HL-60 (cell line): ENCODE results near the gene ANKRD13A.

ENCODE experiments used
- DNase-seq, 2 experiments: peaks; one replicate each; pipeline ENCODE4 v3.0.0-alpha.2; 2010 to 2020; ENCODE audit warnings: low read depth in 1 of 2, low spot score in 1 of 2
- H3K27ac ChIP-seq: fragments of 250-450 bp; sonication (Bioruptor Pico); replicated peaks from 2 replicates; pipeline ENCODE4 v1.5.1; 2020; ENCODE audit warnings: mild to moderate bottlenecking, moderate library complexity
- H3K27me3 ChIP-seq: fragments of 250-450 bp; sonication (Bioruptor Pico); 2 replicates; pipeline ENCODE4 v1.5.1; 2021; ENCODE audit warnings: mild to moderate bottlenecking, moderate library complexity; ENCODE audit not compliant: insufficient read depth, poor library complexity, severe bottlenecking
- H3K4me3 ChIP-seq: replicated peaks from 2 replicates; pipeline ENCODE4 v1.5.1; 2011; ENCODE audit warnings: mild to moderate bottlenecking, control low read depth, low read length; ENCODE audit not compliant: insufficient read depth
- CTCF ChIP-seq: IDR thresholded peaks from one replicate; pipeline ENCODE4 v1.5.1; 2011; ENCODE audit warnings: low read length, control low read depth, inconsistent platforms; ENCODE audit not compliant: insufficient read depth
- GABPA ChIP-seq: IDR thresholded peaks from 2 replicates; pipeline ENCODE4 v1.6.1; 2012; ENCODE audit warnings: low read depth
- POLR2AphosphoS5 ChIP-seq: IDR thresholded peaks from 2 replicates; pipeline ENCODE4 v1.6.1; 2012; ENCODE audit warnings: low read depth
- REST ChIP-seq: IDR thresholded peaks from 2 replicates; pipeline ENCODE4 v1.6.1; 2012; ENCODE audit warnings: low read depth; ENCODE audit not compliant: insufficient replicate concordance
- SPI1 ChIP-seq: IDR thresholded peaks from 2 replicates; pipeline ENCODE4 v1.6.1; 2012; ENCODE audit warnings: low read depth, mild to moderate bottlenecking, borderline replicate concordance

Gene ANKRD13A

GRCh38 chr12:109998241-109998903 lies 858 bp upstream of the ANKRD13A start:
- Histone ChIP-seq H3K27me3 (no peaks in the 10 kb centered on the region), H3K4me3 (0 out of 2 replicates have a peak overlapping the region, but pooled peaks have one; percentile 1), H3K27ac (peak overlapping the region; percentile 100)
- TF ChIP-seq POLR2AphosphoS5 (no peak), GABPA (no peak), REST (no peak), CTCF (no peak), SPI1 (no peak)
- DNase-seq: no peak

DNA sequence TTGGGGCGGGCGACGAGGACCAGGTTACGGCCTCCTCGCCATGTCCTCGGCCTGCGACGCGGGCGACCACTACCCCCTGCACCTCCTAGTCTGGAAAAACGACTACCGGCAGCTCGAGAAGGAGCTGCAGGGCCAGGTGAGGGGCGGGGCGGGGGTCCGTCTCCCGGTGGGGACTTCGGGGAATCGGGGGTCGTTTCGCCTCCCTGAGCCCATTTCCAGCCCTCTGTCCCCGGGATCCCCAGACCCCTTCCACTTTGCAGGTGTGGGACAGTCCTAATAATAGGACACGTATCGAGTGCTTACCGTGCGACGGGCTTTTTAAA lies 380 bp downstream of the ANKRD13A start:
- peak overlapping the region; percentile 90 for H3K4me3 ChIP-seq
- no peak for TF ChIP-seq REST
- TF ChIP-seq SPI1: no peak
- no peak for TF ChIP-seq CTCF
- TF ChIP-seq POLR2AphosphoS5: no peak
- TF ChIP-seq GABPA: no peak
- H3K27me3 ChIP-seq: no peaks in the 10 kb centered on the region
- H3K27ac ChIP-seq: peak overlapping the region; percentile 100
- no peak for DNase-seq

DNA sequence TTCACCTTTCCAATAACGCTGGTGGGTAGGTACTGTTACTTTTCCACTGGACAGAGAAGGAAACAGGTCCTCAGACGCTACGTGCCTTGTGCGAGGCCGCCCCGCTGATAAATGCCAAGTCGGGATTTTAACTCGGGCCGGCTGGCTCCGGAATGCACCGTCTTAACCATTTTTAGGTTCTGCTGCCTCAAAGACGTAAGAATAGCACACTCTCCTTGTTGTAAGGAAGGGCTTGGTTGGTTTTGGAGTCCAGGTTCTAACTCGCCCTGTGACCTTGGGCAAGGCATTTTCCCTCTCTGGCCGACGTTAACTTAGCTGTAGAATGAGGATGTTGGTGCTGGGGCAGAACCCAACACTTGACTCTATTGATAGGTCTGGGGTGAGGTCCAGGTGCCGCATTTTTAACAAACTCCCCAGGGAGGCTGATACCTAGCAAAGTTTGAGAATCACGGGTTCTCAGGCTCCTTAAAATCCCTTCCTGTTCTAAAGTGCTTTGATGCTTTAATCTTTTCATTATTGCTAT lies 814 bp downstream of the ANKRD13A start:
- no peaks in the 10 kb centered on the region for H3K27me3 ChIP-seq
- H3K4me3 ChIP-seq: peak overlapping the region; percentile 90
- peak in 1 of 2 experiments; percentile 38 for DNase-seq
- TF ChIP-seq REST (no peak), GABPA (no peak), POLR2AphosphoS5 (no peak), CTCF (no peak), SPI1 (no peak)
- peak overlapping the region; percentile 100 for H3K27ac ChIP-seq
